ENCODE measurements around the gene LYRM9.

- TF ChIP-seq CTCF (conservative IDR thresholded peaks at IDR 0.05; ENCODE audit: low read depth, low read length) (no peak), EZH2 (IDR thresholded peaks at IDR 0.05; ENCODE audit: borderline replicate concordance, low read depth, low read length, poor library complexity, severe bottlenecking) (no peak)
These were observed 3.4 kb downstream of the LYRM9 start for GRCh38 chr17:27889711-27890251.

Measured in A673 (cell line).